Measurements from ENCODE around the gene THAP11. TPM values are rescaled to one million over a fixed set of nuclear protein-coding genes. Genes with fewer than 3 reads are reported as not detected.

THAP11 gene
- total and polyA plus RNA-seq, 2 experiments from 2014 or later = 23.6 to 37.9 TPM

GRCh38 chr16:67879936-67880335 is 37.8 kb downstream of the THAP11 start:
- 88 to 95% methylated on average over 5 of the region's 5 CpGs for WGBS, 2 experiments (ENCODE audit: low coverage in 1 of 2, low lambda C conversion rate in 2 of 2, missing lambda C conversion rate in 2 of 2)
- Histone ChIP-seq H3K27ac (no peak overlapping the region), H3K9ac (no peak overlapping the region), H3K9me3 (ENCODE audit: low read depth) (no peaks in the 10 kb centered on the region), H3K4me3 (no peak overlapping the region), H3K4me2 (ENCODE audit: unreplicated experiment) (no peak overlapping the region), H2AFZ (no peak overlapping the region), H4K20me1 (ENCODE audit: insufficient read depth) (no peaks in the 10 kb centered on the region), H3K36me3 (ENCODE audit: low read depth) (peaks cover 7% of the 10 kb centered on the region; the same call in 1 of the 2 replicates), H3K9me2 (ENCODE audit: insufficient read depth) (no peaks in the 10 kb centered on the region), H3K79me2 (ENCODE audit: insufficient read depth) (peaks cover 32% of the 10 kb centered on the region), H3F3A (ENCODE audit: insufficient read depth) (peaks cover 8% of the 10 kb centered on the region), H3K4me1 (ENCODE audit: insufficient read depth) (peaks cover 6% of the 10 kb centered on the region; the same call in 1 of the 2 replicates), H3K27me3 (replicated peaks; ENCODE audit: insufficient read depth) (no peaks in the 10 kb centered on the region)
- in situ Hi-C loops (cut with MboI) = no loop called here
- DNase-seq = no peak
- TF ChIP-seq EZH2 (IDR thresholded peaks at IDR 0.05; ENCODE audit: insufficient read depth, poor library complexity, severe bottlenecking) = no peak
- no peak for TF ChIP-seq EZH2phosphoT487 (IDR thresholded peaks at IDR 0.05; ENCODE audit: insufficient read depth, low read depth)

- Histone ChIP-seq H3K9me2 (ENCODE audit: insufficient read depth) (no peaks in the 10 kb centered on the region), H2AFZ (no peak overlapping the region)
- TF ChIP-seq EZH2phosphoT487 (IDR thresholded peaks at IDR 0.05; ENCODE audit: insufficient read depth, low read depth) = no peak
- no peak for TF ChIP-seq EZH2 (IDR thresholded peaks at IDR 0.05; ENCODE audit: insufficient read depth, poor library complexity, severe bottlenecking)
Observed at GRCh38 chr16:67880584-67880983, 38.5 kb downstream of the THAP11 start.

GRCh38 chr16:67881621-67882161 is 39.6 kb downstream of the THAP11 start:
- Histone ChIP-seq H3K4me3 (no peak overlapping the region), H2AFZ (no peak overlapping the region), H3K9ac (no peak overlapping the region), H3K27ac (no peak overlapping the region), H3F3A (ENCODE audit: insufficient read depth) (peaks cover 11% of the 10 kb centered on the region), H3K9me3 (ENCODE audit: low read depth) (no peaks in the 10 kb centered on the region), H3K36me3 (ENCODE audit: low read depth) (peaks cover 7% of the 10 kb centered on the region; the same call in 1 of the 2 replicates), H3K9me2 (ENCODE audit: insufficient read depth) (no peaks in the 10 kb centered on the region), H3K4me2 (ENCODE audit: unreplicated experiment) (no peak overlapping the region), H3K79me2 (ENCODE audit: insufficient read depth) (peaks cover 14% of the 10 kb centered on the region), H3K27me3 (replicated peaks; ENCODE audit: insufficient read depth) (no peaks in the 10 kb centered on the region), H4K20me1 (ENCODE audit: insufficient read depth) (no peaks in the 10 kb centered on the region), H3K4me1 (ENCODE audit: insufficient read depth) (peaks cover 6% of the 10 kb centered on the region; the same call in 1 of the 2 replicates)
- 95 to 96% methylated on average over 21 of the region's 21 CpGs for WGBS, 2 experiments (ENCODE audit: low coverage in 1 of 2, low lambda C conversion rate in 2 of 2, missing lambda C conversion rate in 2 of 2)
- TF ChIP-seq EZH2phosphoT487 (IDR thresholded peaks at IDR 0.05; ENCODE audit: insufficient read depth, low read depth) (no peak), EZH2 (IDR thresholded peaks at IDR 0.05; ENCODE audit: insufficient read depth, poor library complexity, severe bottlenecking) (no peak)
- DNase-seq = no peak
- in situ Hi-C loops (cut with MboI) = no loop called here

More at GRCh38 chr16:67880584-67880983, 38.5 kb downstream of the THAP11 start:
- no peak for DNase-seq
- no peaks in the 10 kb centered on the region for H3K27me3 ChIP-seq (replicated peaks; ENCODE audit: insufficient read depth)
- no peak overlapping the region for H3K9ac ChIP-seq
- WGBS, 2 experiments (ENCODE audit: low coverage in 1 of 2, low lambda C conversion rate in 2 of 2, missing lambda C conversion rate in 2 of 2) = 93 to 98% methylated on average over 13 of the region's 13 CpGs
- H3K4me2 ChIP-seq (ENCODE audit: unreplicated experiment) = no peak overlapping the region
- H4K20me1 ChIP-seq (ENCODE audit: insufficient read depth) = no peaks in the 10 kb centered on the region
- H3K79me2 ChIP-seq (ENCODE audit: insufficient read depth) = peaks cover 26% of the 10 kb centered on the region
- in situ Hi-C loops (cut with MboI) = no loop called here
- H3K4me1 ChIP-seq (ENCODE audit: insufficient read depth) = peaks cover 6% of the 10 kb centered on the region; the same call in 1 of the 2 replicates
- H3K4me3 ChIP-seq = no peak overlapping the region
- H3K36me3 ChIP-seq (ENCODE audit: low read depth) = peaks cover 7% of the 10 kb centered on the region; the same call in 1 of the 2 replicates
- no peak overlapping the region for H3K27ac ChIP-seq
- H3F3A ChIP-seq (ENCODE audit: insufficient read depth) = peaks cover 11% of the 10 kb centered on the region
- H3K9me3 ChIP-seq (ENCODE audit: low read depth) = no peaks in the 10 kb centered on the region

- Histone ChIP-seq H3F3A (ENCODE audit: insufficient read depth) (peaks cover 11% of the 10 kb centered on the region), H2AFZ (no peak overlapping the region), H4K20me1 (ENCODE audit: insufficient read depth) (no peaks in the 10 kb centered on the region), H3K36me3 (ENCODE audit: low read depth) (peaks cover 7% of the 10 kb centered on the region; the same call in 1 of the 2 replicates), H3K79me2 (ENCODE audit: insufficient read depth) (peaks cover 6% of the 10 kb centered on the region), H3K4me3 (no peak overlapping the region), H3K4me2 (ENCODE audit: unreplicated experiment) (no peak overlapping the region), H3K9me2 (ENCODE audit: insufficient read depth) (no peaks in the 10 kb centered on the region), H3K4me1 (ENCODE audit: insufficient read depth) (peaks cover 6% of the 10 kb centered on the region; the same call in 1 of the 2 replicates), H3K9ac (no peak overlapping the region), H3K27me3 (replicated peaks; ENCODE audit: insufficient read depth) (no peaks in the 10 kb centered on the region), H3K27ac (no peak overlapping the region), H3K9me3 (ENCODE audit: low read depth) (no peaks in the 10 kb centered on the region)
- in situ Hi-C loops (cut with MboI) = no loop called here
- TF ChIP-seq EZH2phosphoT487 (IDR thresholded peaks at IDR 0.05; ENCODE audit: insufficient read depth, low read depth) = no peak
- TF ChIP-seq EZH2 (IDR thresholded peaks at IDR 0.05; ENCODE audit: insufficient read depth, poor library complexity, severe bottlenecking) = no peak
- 75 to 78% methylated on average over 18 of the region's 18 CpGs for WGBS, 2 experiments (ENCODE audit: low coverage in 1 of 2, low lambda C conversion rate in 2 of 2, missing lambda C conversion rate in 2 of 2)
- no peak for DNase-seq
Observed at GRCh38 chr16:67882374-67883145, 40.4 kb downstream of the THAP11 start.

Data from GM23248 (cell line).